Endothelial cell of umbilical vein (primary cell): ENCODE measurements around the gene PTPRF.

Source experiments
- EZH2 ChIP-seq: IDR thresholded peaks from 2 replicates; pipeline ENCODE4 v1.6.1; 2012; ENCODE audit warnings: borderline replicate concordance, low read depth, mild to moderate bottlenecking, moderate library complexity, low read length, inconsistent platforms; ENCODE audit not compliant: severe bottlenecking
- JUN ChIP-seq: IDR thresholded peaks from 2 replicates; pipeline ENCODE4 v1.6.1; 2011; ENCODE audit warnings: borderline replicate concordance, low read depth; ENCODE audit not compliant: insufficient read length, insufficient read depth
- MYC ChIP-seq: IDR thresholded peaks from one replicate; pipeline ENCODE4 v1.6.1; 2011; ENCODE audit warnings: mild to moderate bottlenecking, low read depth, low read length
- POLR2A ChIP-seq: IDR thresholded peaks from 2 replicates; pipeline ENCODE4 v1.6.1; 2012; ENCODE audit warnings: low read depth, mild to moderate bottlenecking, control low read depth, low read length
- POLR2AphosphoS5 ChIP-seq: IDR thresholded peaks from 2 replicates; pipeline ENCODE4 v1.6.1; 2012; ENCODE audit warnings: low read depth, mild to moderate bottlenecking, control low read depth, low read length, moderate library complexity; ENCODE audit not compliant: insufficient read depth
- TF ChIP-seq, protein P1 (sequence below), 2 donors: IDR thresholded peaks; 1 replicate in 1 of 2; 2 replicates in 1 of 2; pipeline ENCODE4 v1.5.1; 2011; ENCODE audit warnings: low read length in 2 of 2, mild to moderate bottlenecking in 2 of 2, moderate library complexity in 2 of 2, control low read depth in 1 of 2, inconsistent platforms in 1 of 2, low read depth in 1 of 2; ENCODE audit not compliant: insufficient read depth in 1 of 2; ENCODE audit errors: extremely low read depth in 1 of 2
- TF ChIP-seq, protein P2 (sequence below): IDR thresholded peaks from 2 replicates; pipeline ENCODE4 v1.6.1; 2011; ENCODE audit not compliant: insufficient read depth, insufficient read length

- TF ChIP-seq, protein P1, sequence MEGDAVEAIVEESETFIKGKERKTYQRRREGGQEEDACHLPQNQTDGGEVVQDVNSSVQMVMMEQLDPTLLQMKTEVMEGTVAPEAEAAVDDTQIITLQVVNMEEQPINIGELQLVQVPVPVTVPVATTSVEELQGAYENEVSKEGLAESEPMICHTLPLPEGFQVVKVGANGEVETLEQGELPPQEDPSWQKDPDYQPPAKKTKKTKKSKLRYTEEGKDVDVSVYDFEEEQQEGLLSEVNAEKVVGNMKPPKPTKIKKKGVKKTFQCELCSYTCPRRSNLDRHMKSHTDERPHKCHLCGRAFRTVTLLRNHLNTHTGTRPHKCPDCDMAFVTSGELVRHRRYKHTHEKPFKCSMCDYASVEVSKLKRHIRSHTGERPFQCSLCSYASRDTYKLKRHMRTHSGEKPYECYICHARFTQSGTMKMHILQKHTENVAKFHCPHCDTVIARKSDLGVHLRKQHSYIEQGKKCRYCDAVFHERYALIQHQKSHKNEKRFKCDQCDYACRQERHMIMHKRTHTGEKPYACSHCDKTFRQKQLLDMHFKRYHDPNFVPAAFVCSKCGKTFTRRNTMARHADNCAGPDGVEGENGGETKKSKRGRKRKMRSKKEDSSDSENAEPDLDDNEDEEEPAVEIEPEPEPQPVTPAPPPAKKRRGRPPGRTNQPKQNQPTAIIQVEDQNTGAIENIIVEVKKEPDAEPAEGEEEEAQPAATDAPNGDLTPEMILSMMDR (IDR thresholded peaks at IDR 0.05; ENCODE audit: extremely low read depth in 1 of 2, insufficient read depth in 1 of 2, low read depth in 1 of 2, low read length in 2 of 2): no peak
- TF ChIP-seq EZH2 (no peak), MYC (no peak), POLR2AphosphoS5 (no peak), JUN (no peak), POLR2A (no peak)
- TF ChIP-seq, protein P2, sequence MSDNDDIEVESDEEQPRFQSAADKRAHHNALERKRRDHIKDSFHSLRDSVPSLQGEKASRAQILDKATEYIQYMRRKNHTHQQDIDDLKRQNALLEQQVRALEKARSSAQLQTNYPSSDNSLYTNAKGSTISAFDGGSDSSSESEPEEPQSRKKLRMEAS: no peak
Observed at GRCh38 chr1:43619996-43620920, 89.6 kb downstream of the PTPRF start.
